WTC11 (cell line): ENCODE results near the gene GSTA4.

Experiments
- ATF6 ChIP-seq: sonication (generic); formaldehyde crosslinking; IDR thresholded peaks from 2 replicates; pipeline ENCODE4 v1.8.1; 2023; ENCODE audit warnings: mild to moderate bottlenecking, missing genetic modification reagents
- CBFB ChIP-seq: sonication (generic); formaldehyde crosslinking; IDR thresholded peaks from 2 replicates; pipeline ENCODE4 v1.8.1; 2022; ENCODE audit warnings: mild to moderate bottlenecking, low read depth, missing genetic modification reagents
- CDX4 ChIP-seq: fragments of 250-450 bp; sonication (Bioruptor Pico); IDR thresholded peaks from 2 replicates; pipeline ENCODE4 v1.9.0; 2021; ENCODE audit warnings: moderate library complexity, mild to moderate bottlenecking, inconsistent platforms, borderline replicate concordance
- CTCF ChIP-seq: fragments of 200-600 bp; IDR thresholded peaks from 2 replicates; pipeline ENCODE4 v1.8.0; 2022; ENCODE audit warnings: antibody characterized with exemption
- ELF4 ChIP-seq: sonication (generic); formaldehyde crosslinking; IDR thresholded peaks from 2 replicates; pipeline ENCODE4 v1.8.1; 2022; ENCODE audit warnings: low read depth, mild to moderate bottlenecking, moderate library complexity, missing genetic modification reagents
- NFE2L1 ChIP-seq: sonication (generic); formaldehyde crosslinking; IDR thresholded peaks from 2 replicates; pipeline ENCODE4 v1.8.1; 2023; ENCODE audit warnings: missing genetic modification reagents
- PRDM15 ChIP-seq: sonication (generic); formaldehyde crosslinking; IDR thresholded peaks from 2 replicates; pipeline ENCODE4 v1.8.0; 2022; ENCODE audit warnings: missing genetic modification reagents
- PREB ChIP-seq: sonication (generic); formaldehyde crosslinking; IDR thresholded peaks from 2 replicates; pipeline ENCODE4 v1.8.1; 2022; ENCODE audit warnings: mild to moderate bottlenecking, missing genetic modification reagents, moderate library complexity, borderline replicate concordance
- SP1 ChIP-seq: sonication (generic); formaldehyde crosslinking; conservative IDR thresholded peaks from 2 replicates; pipeline ENCODE4 v1.8.1; 2022; ENCODE audit warnings: missing genetic modification reagents
- STAT6 ChIP-seq: sonication (generic); formaldehyde crosslinking; conservative IDR thresholded peaks from 2 replicates; pipeline ENCODE4 v1.8.1; 2023; ENCODE audit warnings: mild to moderate bottlenecking, low read depth, missing genetic modification reagents, moderate library complexity
- TCF7 ChIP-seq: sonication (generic); formaldehyde crosslinking; IDR thresholded peaks from 2 replicates; pipeline ENCODE4 v1.8.0; 2022; ENCODE audit warnings: mild to moderate bottlenecking, low read depth, missing genetic modification reagents, moderate library complexity
- USF1 ChIP-seq: sonication (generic); formaldehyde crosslinking; IDR thresholded peaks from 2 replicates; pipeline ENCODE4 v1.8.0; 2022; ENCODE audit warnings: mild to moderate bottlenecking, missing genetic modification reagents

GRCh38 chr6:53029761-53030160 lies 34.7 kb upstream of the GSTA4 start:
- TF ChIP-seq CTCF (no peak), NFE2L1 (CRISPR knock-in tag) (no peak), STAT6 (no peak), TCF7 (CRISPR knock-in tag) (no peak), SP1 (no peak), ELF4 (CRISPR knock-in tag) (no peak), CDX4 (CRISPR knock-in tag) (no peak), CBFB (CRISPR knock-in tag) (no peak), USF1 (CRISPR knock-in tag) (no peak), PRDM15 (CRISPR knock-in tag) (no peak), ATF6 (CRISPR knock-in tag) (no peak), PREB (no peak)
